T-cell (primary cell): ENCODE results near the gene MSH2. TPM values are rescaled to one million over a fixed set of nuclear protein-coding genes. Genes with fewer than 3 reads are reported as not detected.

Source experiments
- ATAC-seq, 4 experiments: fragments of 200-7000 bp in 3 of 4; fragments of 150-1000 bp in 1 of 4; cut with Tn5 transposase; replicated peaks in 1 of 4; 1 replicate in 3 of 4; 2 replicates in 1 of 4; pipeline ENCODE4 v1.10.0; 2021; ENCODE audit warnings: moderate library complexity in 3 of 4, mild to moderate bottlenecking in 2 of 4, moderate number of reproducible peaks in 1 of 4
- CTCF ChIA-PET, 2 donors: fragments of 300-600 bp; sonication (Branson Sonifier 250); formaldehyde crosslinking; loops; one replicate each; lab custom pipeline; 2022; ENCODE audit warnings: antibody characterized with exemption in 2 of 2; lab: Charles Lee
- POLR2A ChIA-PET, 2 donors: fragments of 300-600 bp; sonication (Branson Sonifier 250); formaldehyde crosslinking; loops; one replicate each; lab custom pipeline; 2022; ENCODE audit warnings: antibody characterized with exemption in 2 of 2; lab: Charles Lee
- DNase-seq, 35 experiments: peaks; one replicate each; pipeline versions ENCODE4 v3.0.0 to v3.0.0-alpha.2; 2013 to 2023
- H3K27ac ChIP-seq: one replicate; pipeline ENCODE4 v1.5.1; 2013; ENCODE audit warnings: low read length
- H3K27me3 ChIP-seq, 2 experiments: replicated peaks in 1 of 2; 1 replicate in 1 of 2; 2 replicates in 1 of 2; pipeline versions ENCODE4 v1.6.1 to v1.7.0; 2013; ENCODE audit warnings: low read length in 1 of 2, mixed read lengths in 1 of 2; ENCODE audit not compliant: control insufficient read depth in 2 of 2, insufficient read depth in 2 of 2; ENCODE audit errors: extremely low read depth in 1 of 2
- H3K36me3 ChIP-seq, 2 donors: 1 replicate in 1 of 2; 2 replicates in 1 of 2; pipeline versions ENCODE4 v1.6.1 to v1.7.0; 2013; ENCODE audit warnings: low read length in 1 of 2; ENCODE audit not compliant: control insufficient read depth in 2 of 2, insufficient read depth in 1 of 2; ENCODE audit errors: extremely low read depth in 1 of 2
- H3K4me1 ChIP-seq, 2 experiments: 1 replicate in 1 of 2; 2 replicates in 1 of 2; pipeline versions ENCODE4 v1.6.1 to v1.7.0; 2013; ENCODE audit warnings: low read length in 2 of 2, mixed read lengths in 1 of 2; ENCODE audit not compliant: insufficient read depth in 2 of 2, control insufficient read depth in 1 of 2; ENCODE audit errors: extremely low read depth in 1 of 2
- H3K4me3 ChIP-seq, 2 donors: 1 replicate in 1 of 2; 2 replicates in 1 of 2; pipeline versions ENCODE4 v1.5.1 to v1.7.0; 2013; ENCODE audit warnings: mild to moderate bottlenecking in 2 of 2, low read length in 1 of 2, moderate library complexity in 1 of 2; ENCODE audit not compliant: control insufficient read depth in 1 of 2; ENCODE audit errors: extremely low read depth in 1 of 2
- H3K9me3 ChIP-seq: 2 replicates; pipeline ENCODE4 v1.7.0; 2013
- H3K27ac Mint-ChIP-seq, 2 donors: one replicate each; pipeline ENCODE4 v1.8.0; 2020 to 2021; ENCODE audit warnings: mild to moderate bottlenecking in 2 of 2, mixed read lengths in 2 of 2
- H3K27me3 Mint-ChIP-seq, 2 donors: one replicate each; pipeline ENCODE4 v1.8.0; 2021 to 2022; ENCODE audit warnings: mixed read lengths in 2 of 2
- H3K36me3 Mint-ChIP-seq: one replicate; pipeline ENCODE4 v1.8.0; 2021; ENCODE audit warnings: mixed read lengths
- H3K4me1 Mint-ChIP-seq, 3 donors: one replicate each; pipeline ENCODE4 v1.8.0; 2020 to 2022; ENCODE audit warnings: mixed read lengths in 3 of 3, mild to moderate bottlenecking in 1 of 3
- H3K4me3 Mint-ChIP-seq, 3 donors: one replicate each; pipeline ENCODE4 v1.8.0; 2020 to 2022; ENCODE audit warnings: mild to moderate bottlenecking in 3 of 3, mixed read lengths in 3 of 3, moderate library complexity in 3 of 3
- H3K9me3 Mint-ChIP-seq, 3 donors: one replicate each; pipeline ENCODE4 v1.8.0; 2020 to 2022; ENCODE audit warnings: mixed read lengths in 3 of 3
- WGBS: methylation state at CpG from one replicate; pipeline ENCODE4 v1.1.5; 2013; ENCODE audit warnings: missing lambda C conversion rate; ENCODE audit not compliant: insufficient coverage; 5-methylcytosine and 5-hydroxymethylcytosine counted together
- total RNA-seq, 35 experiments: library from RNA in 6 of 35; stranded (reverse) in 6 of 35; fragments of 120-200 nt in 1 of 35; gene quantifications; one replicate each; pipeline versions ENCODE4 v1.2.1 to v1.2.4 and lab custom pipeline; 2013 to 2026

MSH2 gene
- total RNA-seq, 5 donors from 2014 or later (not counting 1 experiment from before 2014, with no cell fraction given): 16.6 to 29.1 (median 23.2) TPM

DNA sequence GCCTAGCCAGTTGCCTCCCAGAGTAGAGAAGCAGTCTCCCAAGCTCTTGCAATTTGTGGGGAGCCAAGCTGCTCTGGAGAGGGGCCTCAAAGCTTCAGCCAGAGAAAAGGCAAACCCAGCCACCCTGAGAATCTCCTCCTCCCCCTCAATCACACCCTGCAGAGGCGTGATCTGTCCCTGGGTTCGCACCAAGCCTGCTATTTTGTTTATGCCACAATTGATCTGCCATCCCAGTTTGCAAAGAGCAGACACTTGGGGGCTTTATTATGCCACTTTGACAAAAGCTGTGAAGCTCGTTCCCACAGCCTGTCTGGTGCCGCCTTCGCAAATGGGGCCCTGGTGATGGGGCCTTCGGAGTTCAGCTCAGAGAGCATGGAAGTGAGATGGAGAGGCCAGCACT lies 125.5 kb downstream of the MSH2 start:
- no peak overlapping the region for H3K27ac ChIP-seq
- ChIA-PET CTCF (no interaction called here), POLR2A (no interaction called here)
- H3K27ac Mint-ChIP-seq: no peak overlapping the region
- no peak overlapping the region for H3K4me3 ChIP-seq
- no peaks in the 10 kb centered on the region for H3K27me3 ChIP-seq
- no peaks in the 10 kb centered on the region for H3K36me3 ChIP-seq
- H3K4me3 Mint-ChIP-seq: no peak overlapping the region
- ATAC-seq (no peak), DNase-seq (no peak)
- peaks cover 0 to 3% of the 10 kb centered on the region in 2 donors for H3K27me3 Mint-ChIP-seq
- no peaks in the 10 kb centered on the region for H3K9me3 ChIP-seq
- H3K9me3 Mint-ChIP-seq: no peaks in the 10 kb centered on the region
- 83% methylated on average over 4 of the region's 6 CpGs for WGBS
- H3K4me1 ChIP-seq: no peaks in the 10 kb centered on the region
- no peaks in the 10 kb centered on the region for H3K36me3 Mint-ChIP-seq
- no peaks in the 10 kb centered on the region for H3K4me1 Mint-ChIP-seq

DNA sequence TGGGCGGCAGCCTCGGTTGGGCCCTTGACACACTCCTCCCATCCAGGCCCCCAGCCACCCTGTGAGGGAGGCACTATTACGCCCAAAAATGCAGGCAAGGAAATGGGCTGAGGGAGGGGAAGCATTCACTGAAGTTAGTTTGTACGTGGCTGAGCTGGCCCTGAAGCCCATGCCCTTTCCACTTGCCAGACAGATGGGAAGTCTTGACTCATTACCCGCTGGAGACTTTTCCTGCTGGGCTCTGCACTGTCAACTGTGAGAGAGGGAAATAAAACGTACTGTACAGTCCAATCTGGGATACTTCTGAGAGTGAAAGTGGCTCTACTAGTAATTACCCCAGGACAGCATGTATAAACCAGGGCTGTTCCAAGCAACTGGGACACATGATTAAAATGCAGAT lies 125.9 kb downstream of the MSH2 start:
- no peaks in the 10 kb centered on the region for H3K4me1 ChIP-seq
- 20% methylated on average over 1 of the region's 6 CpGs for WGBS
- no peaks in the 10 kb centered on the region for H3K27me3 ChIP-seq
- Mint-ChIP-seq H3K4me1 (no peaks in the 10 kb centered on the region), H3K27me3 (peaks cover 0 to 3% of the 10 kb centered on the region in 2 donors), H3K36me3 (no peaks in the 10 kb centered on the region), H3K4me3 (no peak overlapping the region), H3K27ac (no peak overlapping the region), H3K9me3 (no peaks in the 10 kb centered on the region)
- no peak for DNase-seq
- POLR2A ChIA-PET: no interaction called here
- CTCF ChIA-PET: no interaction called here
- no peaks in the 10 kb centered on the region for H3K36me3 ChIP-seq
- no peak for ATAC-seq
- no peak overlapping the region for H3K4me3 ChIP-seq
- H3K9me3 ChIP-seq: no peaks in the 10 kb centered on the region
- H3K27ac ChIP-seq: no peak overlapping the region

DNA sequence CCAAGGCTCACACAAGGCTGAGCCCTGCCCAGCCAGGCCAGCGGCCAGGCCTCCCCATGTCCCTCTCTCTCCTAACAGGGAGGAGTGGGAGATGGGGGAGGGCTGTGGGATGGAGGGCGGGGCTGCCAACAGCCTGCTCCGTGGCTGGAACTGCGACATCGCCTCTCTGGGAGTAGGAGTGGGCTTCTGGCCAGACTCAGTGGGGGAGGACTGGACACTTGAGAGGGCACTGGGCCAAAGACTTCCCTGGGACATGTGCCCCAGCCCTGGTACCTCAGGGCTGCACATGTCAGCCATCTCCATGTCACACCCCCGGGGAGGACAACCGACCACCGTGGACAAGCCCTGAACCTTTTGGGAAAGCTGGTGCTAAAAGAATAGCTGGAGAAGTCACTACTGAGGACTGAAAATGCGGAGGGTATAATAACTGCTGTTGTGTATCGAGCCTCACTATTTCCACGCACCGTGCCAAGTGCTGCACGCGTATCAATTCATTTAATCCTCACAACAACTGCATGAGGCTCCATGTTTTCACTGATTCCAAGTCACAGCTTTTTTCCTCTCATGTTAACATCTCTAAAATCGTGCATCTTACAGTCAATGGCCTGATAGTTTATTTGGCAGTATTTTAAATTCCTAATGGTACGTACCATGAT lies 127.3 kb downstream of the MSH2 start:
- H3K4me1 ChIP-seq: no peaks in the 10 kb centered on the region
- peaks cover 0 to 5% of the 10 kb centered on the region in 2 experiments for H3K27me3 ChIP-seq
- no peaks in the 10 kb centered on the region for H3K36me3 Mint-ChIP-seq
- no peaks in the 10 kb centered on the region for H3K9me3 ChIP-seq
- H3K27me3 Mint-ChIP-seq: peaks cover 0 to 3% of the 10 kb centered on the region in 2 donors
- WGBS: 85% methylated on average over 4 of the region's 16 CpGs
- no peak for DNase-seq
- no peaks in the 10 kb centered on the region for H3K4me1 Mint-ChIP-seq
- H3K27ac Mint-ChIP-seq: no peak overlapping the region
- H3K36me3 ChIP-seq: no peaks in the 10 kb centered on the region
- no peak overlapping the region for H3K27ac ChIP-seq
- POLR2A ChIA-PET: no interaction called here
- no peak for ATAC-seq
- H3K4me3 ChIP-seq: no peak overlapping the region
- H3K9me3 Mint-ChIP-seq: no peaks in the 10 kb centered on the region
- no peak overlapping the region for H3K4me3 Mint-ChIP-seq
- CTCF ChIA-PET: no interaction called here

DNA sequence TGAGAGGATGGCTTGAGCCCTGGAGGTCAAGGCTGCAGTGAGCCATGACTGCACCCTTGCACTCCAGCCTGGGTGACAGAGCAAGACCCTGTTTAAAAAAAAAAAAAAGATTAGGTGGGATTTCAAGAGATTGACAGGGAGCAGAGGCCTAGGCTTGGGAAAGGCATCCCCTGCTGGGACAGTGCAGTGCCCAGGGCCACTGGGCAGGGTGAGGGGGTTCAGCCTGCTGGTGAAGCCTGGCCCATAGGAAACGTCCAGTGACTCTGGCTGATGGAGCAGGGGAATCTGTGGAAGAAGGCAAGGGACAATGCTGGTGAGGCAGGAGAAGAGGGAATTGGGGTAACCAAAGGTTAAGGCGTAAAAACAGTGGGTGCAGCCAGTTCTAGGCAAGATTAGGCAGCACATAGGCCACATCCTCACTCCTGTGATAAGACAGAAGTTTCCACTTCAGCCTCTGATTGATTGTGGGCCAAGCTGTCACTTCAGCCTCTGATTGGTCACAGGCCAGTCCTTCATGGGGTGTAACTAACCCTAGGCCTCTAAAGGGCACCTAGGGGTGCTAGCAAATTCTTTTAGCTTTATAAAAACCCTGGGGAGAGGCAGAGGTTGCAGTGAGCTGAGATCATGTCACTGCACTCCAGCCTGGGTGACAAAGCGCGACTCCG lies 128.6 kb downstream of the MSH2 start:
- Mint-ChIP-seq H3K36me3 (no peaks in the 10 kb centered on the region), H3K9me3 (no peaks in the 10 kb centered on the region), H3K4me1 (no peaks in the 10 kb centered on the region), H3K27me3 (no peaks in the 10 kb centered on the region), H3K4me3 (no peak overlapping the region), H3K27ac (no peak overlapping the region)
- Histone ChIP-seq H3K9me3 (no peaks in the 10 kb centered on the region), H3K4me3 (no peak overlapping the region), H3K36me3 (no peaks in the 10 kb centered on the region), H3K27ac (no peak overlapping the region), H3K27me3 (peaks cover 0 to 10% of the 10 kb centered on the region in 2 experiments), H3K4me1 (no peaks in the 10 kb centered on the region)
- ATAC-seq (no peak), DNase-seq (no peak)
- ChIA-PET POLR2A (no interaction called here), CTCF (no interaction called here)
- 85% methylated on average over 4 of the region's 5 CpGs for WGBS

Other genes with a start within 250 kb of the MSH2 start
- gene STPG4, start 247.8 kb upstream of the MSH2 start, total RNA-seq: under 1 TPM in 2 of 5 donors, not detected in 3; 0.50 to 0.79 TPM
- 100 to 1,000 TPM; 196 to 219 (median 209) TPM for gene CALM2, start 226.6 kb upstream of the MSH2 start, total RNA-seq
- gene EPCAM, start 33.8 kb upstream of the MSH2 start, total RNA-seq: 1 to 10 TPM in 2 of 5 donors, under 1 TPM in 1, not detected in 2; 0.39 to 1.7 (median 1.6) TPM
- under 1 TPM; 0.10 to 0.44 (median 0.37) TPM for gene KCNK12, start 167.8 kb downstream of the MSH2 start, total RNA-seq